Right ventricle myocardium superior (tissue), 1 donor: ENCODE measurements around the gene CHRM4. TPM values are rescaled to one million over a fixed set of nuclear protein-coding genes. Genes with fewer than 3 reads are reported as not detected.

ENCODE experiments used
- ATAC-seq: fragments of 200-7000 bp; cut with Tn5 transposase; one replicate; pipeline ENCODE4 v1.9.1; 2020; ENCODE audit warnings: mild to moderate bottlenecking; ENCODE audit not compliant: poor library complexity
- DNase-seq: peaks from one replicate; pipeline ENCODE4 v3.0.0-alpha.2; 2020
- intact Hi-C: fragments of 100-400 bp; cut with DNase I; formaldehyde crosslinking; loops from one replicate; pipeline ENCODE4 v1.11.2; 2022
- total RNA-seq: library from RNA; stranded (reverse); fragmentation: NEBNext Ultra II Directional; extraction: Animal tissue kit (Norgen Biotek cat#: 25700); gene quantifications from one replicate; pipeline ENCODE4 v1.2.1, GENCODE V29; 2021
- donor health status: DM: no; HTN: yes; CAD: no; lungs with severe emphysema.

Gene CHRM4
- total RNA-seq, 1 donor from 2014 or later: not detected

GRCh38 chr11:46408407-46408986 is 16.9 kb upstream of the CHRM4 start:
- intact Hi-C loops: no loop called here
- no peak for DNase-seq
- no peak for ATAC-seq

GRCh38 chr11:46407635-46408034 is 16.1 kb upstream of the CHRM4 start:
- intact Hi-C loops: no loop called here
- DNase-seq (no peak), ATAC-seq (no peak)

GRCh38 chr11:46404476-46405017 is 13.0 kb upstream of the CHRM4 start:
- intact Hi-C loops: no loop called here
- DNase-seq (no peak), ATAC-seq (no peak)

- DNase-seq (no peak), ATAC-seq (peak; percentile 54)
- intact Hi-C loops: no loop called here
Measured at GRCh38 chr11:46402957-46403902, 11.7 kb upstream of the CHRM4 start.

GRCh38 chr11:46397526-46397925 is 6.0 kb upstream of the CHRM4 start:
- intact Hi-C loops: no loop called here
- DNase-seq: peak; percentile 33
- no peak for ATAC-seq

- ATAC-seq (no peak), DNase-seq (no peak)
- intact Hi-C loops: no loop called here
Measured at GRCh38 chr11:46393759-46394158, 2.2 kb upstream of the CHRM4 start.

GRCh38 chr11:46393231-46393616 is 1.6 kb upstream of the CHRM4 start:
- ATAC-seq (no peak), DNase-seq (no peak)
- intact Hi-C loops: no loop called here

GRCh38 chr11:46392421-46393230 is 1.1 kb upstream of the CHRM4 start:
- intact Hi-C loops: no loop called here
- DNase-seq (peak; percentile 91), ATAC-seq (peak; percentile 94)

- ATAC-seq (no peak), DNase-seq (no peak)
- intact Hi-C loops: no loop called here
Measured at GRCh38 chr11:46391186-46391577, 394 bp downstream of the CHRM4 start.

GRCh38 chr11:46390331-46391171 is 1.0 kb downstream of the CHRM4 start:
- no peak for DNase-seq
- no peak for ATAC-seq
- intact Hi-C loops: no loop called here

GRCh38 chr11:46389450-46390330 is 1.9 kb downstream of the CHRM4 start:
- intact Hi-C loops: loop anchor here (2.0 kb wide), 1 partner anchor 149 kb away; no protein-coding TSS in a partner anchor
- ATAC-seq: peak; percentile 79
- DNase-seq: peak; percentile 83

GRCh38 chr11:46388619-46389449 is 2.7 kb downstream of the CHRM4 start:
- ATAC-seq (no peak), DNase-seq (no peak)
- intact Hi-C loops: loop anchor here (2.0 kb wide), 1 partner anchor 150 kb away; no protein-coding TSS in a partner anchor

GRCh38 chr11:46387919-46388618 is 3.5 kb downstream of the CHRM4 start:
- ATAC-seq (no peak), DNase-seq (no peak)
- intact Hi-C loops: loop anchor here (2.0 kb wide), 1 partner anchor 151 kb away; no protein-coding TSS in a partner anchor

- intact Hi-C loops: no loop called here
- no peak for DNase-seq
- ATAC-seq: no peak
Measured at GRCh38 chr11:46387456-46387855, 4.1 kb downstream of the CHRM4 start.

- no peak for DNase-seq
- intact Hi-C loops: no loop called here
- no peak for ATAC-seq
Measured at GRCh38 chr11:46386674-46387073, 4.9 kb downstream of the CHRM4 start.
